Activated CD4-positive, alpha-beta T cell treated with anti-CD3 and anti-CD28 coated beads, Interleukin-10, Interleukin-2, amounts not matched to agents 100 ng/mL and 50 ng/mL, durations not matched to agents 16 hours and 8 hours (primary cell): ENCODE results near the gene SLC25A24.

Experiments
- DNase-seq: peaks from one replicate; pipeline ENCODE4 v3.0.0-alpha.2; 2020

The SLC25A24 gene

DNA sequence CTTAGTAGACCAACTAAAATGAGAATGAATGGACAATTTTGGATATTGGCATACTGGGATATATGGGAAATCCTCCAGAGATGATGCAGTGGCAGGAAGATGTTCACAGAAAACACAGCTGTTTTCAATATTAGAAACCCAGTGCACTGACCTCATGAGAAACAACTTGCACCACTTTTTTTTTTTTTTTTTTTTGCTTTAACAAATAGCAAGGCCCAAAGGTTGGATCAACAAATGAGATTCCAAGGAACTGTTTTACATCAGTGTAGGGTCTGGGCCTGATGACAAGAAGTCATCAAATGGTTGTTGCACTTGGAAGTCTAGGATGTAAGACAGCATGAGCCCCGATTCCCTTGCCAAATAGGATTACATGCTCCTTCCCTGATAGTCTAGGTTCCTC lies 110.7 kb downstream of the SLC25A24 start:
- no peak for DNase-seq

DNA sequence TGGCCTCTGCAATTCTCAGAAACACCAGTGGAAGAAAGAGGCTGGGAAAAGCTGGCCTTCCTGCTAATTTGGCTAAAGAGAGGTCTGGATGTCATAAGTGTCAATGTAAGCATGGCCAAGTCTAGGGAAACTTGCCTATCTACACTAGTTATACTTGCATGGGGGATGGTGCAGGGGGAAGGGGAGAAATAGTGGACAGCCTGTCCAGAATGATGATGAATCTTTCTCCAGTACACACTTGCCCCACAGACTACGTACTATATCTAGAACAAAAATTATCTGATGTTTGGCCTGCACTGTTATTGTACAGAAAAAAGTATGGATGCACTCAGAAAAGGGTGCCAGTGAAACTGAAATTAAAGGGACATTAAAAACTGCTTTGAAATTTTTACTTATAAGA lies 114.5 kb downstream of the SLC25A24 start:
- no peak for DNase-seq

DNA sequence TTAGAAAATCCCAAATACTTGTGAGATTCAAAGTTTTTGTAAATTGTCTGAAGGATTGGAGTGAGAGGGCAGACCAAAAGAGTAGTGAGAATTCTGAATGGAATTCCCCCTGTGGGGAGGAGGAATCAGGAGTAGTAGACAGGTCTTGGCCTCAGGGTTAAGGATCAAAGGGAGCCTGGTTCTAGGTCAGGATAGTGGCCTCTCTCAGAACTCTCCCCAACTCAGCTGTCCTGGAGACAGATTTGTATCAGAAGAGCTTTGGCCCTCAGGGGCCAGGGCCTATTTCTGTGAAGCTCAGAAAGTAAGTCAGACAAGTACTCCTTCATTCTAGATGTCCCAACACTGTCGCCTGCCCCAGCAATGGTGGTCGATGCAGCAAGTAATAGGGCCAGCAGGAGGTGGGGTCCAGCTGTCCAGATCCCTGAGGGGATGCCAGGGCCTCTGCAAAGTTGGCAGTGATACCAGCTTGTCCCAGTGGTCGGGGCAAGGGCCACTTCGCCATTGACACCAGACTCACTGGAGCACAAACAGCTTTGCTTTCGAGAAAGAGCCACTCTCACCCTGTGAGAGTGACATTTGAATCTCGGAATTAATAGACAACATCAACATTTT lies 115.2 kb downstream of the SLC25A24 start:
- no peak for DNase-seq
